Psoas muscle (tissue), 8 donors: ENCODE measurements around the gene SLC8A2. TPM values are rescaled to one million over a fixed set of nuclear protein-coding genes. Genes with fewer than 3 reads are reported as not detected.

Source experiments
- ATAC-seq, 4 donors: fragments of 200-7000 bp; cut with Tn5 transposase; one replicate each; pipeline ENCODE4 v1.9.1; 2020; ENCODE audit warnings: moderate library complexity in 3 of 4, mild to moderate bottlenecking in 2 of 4
- DNase-seq, 2 donors: peaks; one replicate each; pipeline ENCODE4 v3.0.0-alpha.2; 2020
- H3K27ac ChIP-seq: fragments of 200-600 bp; one replicate; pipeline ENCODE4 v1.8.0; 2022
- H3K27me3 ChIP-seq, 3 donors: fragments of 200-600 bp in 1 of 3; one replicate each; pipeline versions ENCODE4 v1.6.1 to v1.8.0; 2013 to 2022; ENCODE audit warnings: low read length in 2 of 3, mild to moderate bottlenecking in 2 of 3, moderate library complexity in 1 of 3; ENCODE audit not compliant: insufficient read depth in 3 of 3
- H3K36me3 ChIP-seq, 2 donors: fragments of 200-600 bp in 1 of 2; one replicate each; pipeline versions ENCODE4 v1.6.1 to v1.8.0; 2013 to 2022; ENCODE audit warnings: low read depth in 1 of 2, mild to moderate bottlenecking in 1 of 2, moderate library complexity in 1 of 2; ENCODE audit not compliant: insufficient read depth in 1 of 2
- H3K4me1 ChIP-seq: fragments of 200-600 bp; one replicate; pipeline ENCODE4 v1.8.0; 2022
- H3K4me3 ChIP-seq: fragments of 200-600 bp; one replicate; pipeline ENCODE4 v1.8.0; 2022; ENCODE audit warnings: mild to moderate bottlenecking
- H3K9me3 ChIP-seq: fragments of 200-600 bp; one replicate; pipeline ENCODE4 v1.8.0; 2022
- CTCF ChIP-seq: fragments of 200-600 bp; IDR thresholded peaks from one replicate; pipeline ENCODE4 v1.8.0; 2022; ENCODE audit warnings: antibody characterized with exemption
- WGBS, 3 donors: extraction: QIAGEN DNeasy Blood & Tissue Kit; methylation state at CpG; one replicate each; pipeline versions ENCODE4 v1.1.6 to v1.1.7; 2013; 5-methylcytosine and 5-hydroxymethylcytosine counted together
- intact Hi-C, 2 donors: fragments of 100-400 bp; cut with DNase I; formaldehyde crosslinking; loops; one replicate each; pipeline versions ENCODE4 v1.11.0 to v1.14.2; 2022
- polyA plus RNA-seq, 3 donors: library from polyadenylated mRNA; stranded (reverse); fragments of 200-250 nt; gene quantifications; one replicate each; pipeline ENCODE4 v1.2.3, GENCODE V29; 2013
- total RNA-seq, 4 donors: library from RNA; stranded (reverse); fragmentation: NEBNext Ultra II Directional in 2 of 4; extraction: Animal tissue kit (Norgen Biotek cat#: 25700) in 2 of 4; gene quantifications; one replicate each; pipeline versions ENCODE4 v1.2.1 to v1.2.4, GENCODE V29; 2021 to 2023
- donor health status: healthy with polysubstance abuse.
- donor health status: DM: no; HTN: no; CAD: no; lungs with moderate emphysema.
- donor health status: Bipolar disorder and iron deficiency.
- donor health status: healthy.
- donor health status: DM: yes; HTN: yes; CAD: no.
- donor health status: DM: no; HTN: no; CAD: no.
- donor health status: DM: no; HTN: no; CAD: no.
- donor health status: DM: yes; HTN: yes; CAD: no.

The SLC8A2 gene
- total and polyA plus RNA-seq, 7 donors, result 0.12 to 0.54 (median 0.19) TPM; not detected in 1

GRCh38 chr19:47465957-47466356, 5.7 kb downstream of the SLC8A2 start:
- no peak for TF ChIP-seq CTCF
- Histone ChIP-seq H3K9me3 (no peaks in the 10 kb centered on the region), H3K27me3 (peaks cover 0 to 48% (median 13%) of the 10 kb centered on the region in 3 donors), H3K4me3 (no peak overlapping the region), H3K27ac (no peak overlapping the region), H3K4me1 (no peaks in the 10 kb centered on the region), H3K36me3 (no peaks in the 10 kb centered on the region)
- WGBS, 3 donors, result 80 to 84% (median 81%) methylated on average over 24 to 27 of the region's 27 CpGs
- intact Hi-C loops, result no loop called here
- peak in 1 of 2 donors; percentile 32 for DNase-seq
- no peak for ATAC-seq

- intact Hi-C loops, result no loop called here
- WGBS, 3 donors, result 64 to 66% (median 64%) methylated on average over 10 of the region's 10 CpGs
- DNase-seq, result no peak
Measured at GRCh38 chr19:47464675-47465419, 6.8 kb downstream of the SLC8A2 start.

GRCh38 chr19:47461876-47462275, 9.8 kb downstream of the SLC8A2 start:
- Histone ChIP-seq H3K27ac (no peak overlapping the region), H3K4me1 (no peaks in the 10 kb centered on the region), H3K36me3 (no peaks in the 10 kb centered on the region), H3K9me3 (no peaks in the 10 kb centered on the region), H3K27me3 (peaks cover 0 to 63% (median 18%) of the 10 kb centered on the region in 3 donors), H3K4me3 (no peak overlapping the region)
- TF ChIP-seq CTCF, result no peak
- WGBS, 3 donors, result 75 to 80% (median 76%) methylated on average over 5 of the region's 5 CpGs
- intact Hi-C loops, result no loop called here
- DNase-seq, result no peak
- no peak for ATAC-seq

More at GRCh38 chr19:47464675-47465419, 6.8 kb downstream of the SLC8A2 start:
- peaks cover 0 to 56% (median 10%) of the 10 kb centered on the region in 3 donors for H3K27me3 ChIP-seq
- H3K4me3 ChIP-seq, result no peak overlapping the region
- ATAC-seq, result no peak
- no peak overlapping the region for H3K27ac ChIP-seq
- no peak for TF ChIP-seq CTCF
- no peaks in the 10 kb centered on the region for H3K4me1 ChIP-seq
- no peaks in the 10 kb centered on the region for H3K36me3 ChIP-seq
- H3K9me3 ChIP-seq, result no peaks in the 10 kb centered on the region

GRCh38 chr19:47459477-47459876, 12.2 kb downstream of the SLC8A2 start:
- no peak overlapping the region for H3K4me3 ChIP-seq
- H3K4me1 ChIP-seq, result no peaks in the 10 kb centered on the region
- H3K27ac ChIP-seq, result no peak overlapping the region
- H3K27me3 ChIP-seq, result peaks cover 0 to 73% (median 27%) of the 10 kb centered on the region in 3 donors
- H3K36me3 ChIP-seq, result no peaks in the 10 kb centered on the region
- no peak for TF ChIP-seq CTCF
- intact Hi-C loops, result no loop called here
- WGBS, 3 donors, result 85 to 88% (median 87%) methylated on average over 14 of the region's 14 CpGs
- no peak for DNase-seq
- ATAC-seq, result no peak
- peaks cover 8% of the 10 kb centered on the region for H3K9me3 ChIP-seq
